ENCODE data around the gene SPACA1.

DNA sequence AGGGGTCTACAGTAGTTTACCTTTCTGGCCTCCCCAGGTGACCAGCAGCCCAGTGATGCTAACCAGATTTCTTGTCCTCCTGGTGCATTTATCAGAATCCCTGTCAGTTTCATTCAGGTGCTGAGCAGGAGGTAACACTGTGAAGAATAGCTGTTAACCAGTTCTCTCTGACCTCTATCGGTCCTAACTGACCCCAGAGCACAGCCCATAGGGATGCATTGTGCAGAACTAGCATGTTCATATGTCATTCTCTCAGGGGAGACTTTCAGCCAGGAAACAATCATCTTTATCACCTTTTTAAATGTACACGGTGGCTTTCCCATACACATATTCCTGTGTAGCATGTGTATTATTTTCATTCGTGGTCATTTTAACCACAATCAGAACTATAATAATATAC is 68.6 kb downstream of the SPACA1 start:
- TF ChIP-seq, protein P1, sequence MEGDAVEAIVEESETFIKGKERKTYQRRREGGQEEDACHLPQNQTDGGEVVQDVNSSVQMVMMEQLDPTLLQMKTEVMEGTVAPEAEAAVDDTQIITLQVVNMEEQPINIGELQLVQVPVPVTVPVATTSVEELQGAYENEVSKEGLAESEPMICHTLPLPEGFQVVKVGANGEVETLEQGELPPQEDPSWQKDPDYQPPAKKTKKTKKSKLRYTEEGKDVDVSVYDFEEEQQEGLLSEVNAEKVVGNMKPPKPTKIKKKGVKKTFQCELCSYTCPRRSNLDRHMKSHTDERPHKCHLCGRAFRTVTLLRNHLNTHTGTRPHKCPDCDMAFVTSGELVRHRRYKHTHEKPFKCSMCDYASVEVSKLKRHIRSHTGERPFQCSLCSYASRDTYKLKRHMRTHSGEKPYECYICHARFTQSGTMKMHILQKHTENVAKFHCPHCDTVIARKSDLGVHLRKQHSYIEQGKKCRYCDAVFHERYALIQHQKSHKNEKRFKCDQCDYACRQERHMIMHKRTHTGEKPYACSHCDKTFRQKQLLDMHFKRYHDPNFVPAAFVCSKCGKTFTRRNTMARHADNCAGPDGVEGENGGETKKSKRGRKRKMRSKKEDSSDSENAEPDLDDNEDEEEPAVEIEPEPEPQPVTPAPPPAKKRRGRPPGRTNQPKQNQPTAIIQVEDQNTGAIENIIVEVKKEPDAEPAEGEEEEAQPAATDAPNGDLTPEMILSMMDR (IDR thresholded peaks at IDR 0.05): no peak
- no peak for TF ChIP-seq POLR2A (IDR thresholded peaks at IDR 0.05)
